NCI-H1092 (cell line): ENCODE measurements around the gene MARK2.

Source experiments
- DNase-seq: peaks from one replicate; lab custom pipeline; 2025; lab: John Stamatoyannopoulos, UW

The MARK2 gene

GRCh38 chr11:63909591-63910506 lies 70.9 kb downstream of the MARK2 start:
- no peak for DNase-seq

DNA sequence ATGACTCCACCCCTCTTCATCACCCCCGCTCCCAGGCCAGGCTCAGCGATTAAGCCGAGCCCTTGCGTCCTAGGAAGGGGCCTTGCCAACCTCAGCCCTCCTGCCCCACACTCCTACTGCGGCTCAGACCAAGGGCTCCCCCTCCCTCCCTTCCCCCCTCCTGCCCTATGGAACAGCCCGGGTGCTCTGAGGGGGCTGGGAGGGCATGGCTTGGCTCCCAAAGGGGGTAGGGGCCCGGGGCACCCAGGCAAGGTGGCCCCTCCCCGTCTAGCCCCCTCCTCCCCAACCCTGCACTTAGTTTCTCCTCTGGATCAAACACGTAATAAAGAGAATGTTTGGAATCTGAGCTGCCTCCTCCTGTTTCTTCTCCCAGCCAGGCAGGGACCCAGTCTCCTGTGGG lies 71.8 kb downstream of the MARK2 start:
- no peak for DNase-seq

DNA sequence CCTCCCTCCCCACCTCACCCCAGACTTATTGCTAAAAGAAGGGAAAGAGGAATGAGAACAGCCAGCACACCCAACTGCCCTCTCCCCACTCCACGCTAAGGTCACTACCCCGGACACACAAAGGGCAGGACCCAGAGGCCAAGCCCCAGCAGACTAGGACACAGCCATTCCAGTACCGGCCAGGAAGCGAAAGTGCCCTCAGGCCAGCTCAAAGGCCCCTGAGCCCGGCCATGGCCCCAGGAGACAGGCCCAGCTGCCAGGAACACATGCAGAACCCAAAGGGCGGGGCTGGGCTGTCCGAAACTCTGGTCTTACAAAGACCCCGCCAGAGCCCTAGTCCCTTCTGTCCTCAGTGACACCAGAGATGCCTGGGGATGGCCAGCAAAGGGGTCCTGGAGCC lies 72.5 kb downstream of the MARK2 start:
- no peak for DNase-seq

DNA sequence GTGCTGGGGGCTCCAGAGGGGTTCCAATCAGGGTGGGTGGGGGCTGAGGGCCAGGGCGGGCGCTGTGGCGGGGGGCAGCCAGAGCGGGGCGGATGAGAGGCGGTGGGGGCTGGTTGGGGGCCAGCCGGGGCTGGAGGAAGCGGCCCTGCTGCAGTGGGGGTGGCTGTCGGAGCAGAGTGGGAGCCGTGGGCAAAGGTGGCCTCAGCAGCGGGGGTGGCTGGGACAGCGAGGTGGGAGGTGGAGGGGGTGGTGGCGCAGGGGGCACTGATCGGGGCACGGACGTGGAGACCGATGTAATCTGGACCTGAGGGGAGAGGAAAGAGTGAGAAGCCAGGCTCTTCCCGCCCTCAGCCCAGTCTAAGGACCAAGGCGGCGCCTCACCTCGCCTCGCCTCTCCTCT lies 73.0 kb downstream of the MARK2 start:
- no peak for DNase-seq

GRCh38 chr11:63912678-63913077 lies 73.8 kb downstream of the MARK2 start:
- DNase-seq, result no peak

DNA sequence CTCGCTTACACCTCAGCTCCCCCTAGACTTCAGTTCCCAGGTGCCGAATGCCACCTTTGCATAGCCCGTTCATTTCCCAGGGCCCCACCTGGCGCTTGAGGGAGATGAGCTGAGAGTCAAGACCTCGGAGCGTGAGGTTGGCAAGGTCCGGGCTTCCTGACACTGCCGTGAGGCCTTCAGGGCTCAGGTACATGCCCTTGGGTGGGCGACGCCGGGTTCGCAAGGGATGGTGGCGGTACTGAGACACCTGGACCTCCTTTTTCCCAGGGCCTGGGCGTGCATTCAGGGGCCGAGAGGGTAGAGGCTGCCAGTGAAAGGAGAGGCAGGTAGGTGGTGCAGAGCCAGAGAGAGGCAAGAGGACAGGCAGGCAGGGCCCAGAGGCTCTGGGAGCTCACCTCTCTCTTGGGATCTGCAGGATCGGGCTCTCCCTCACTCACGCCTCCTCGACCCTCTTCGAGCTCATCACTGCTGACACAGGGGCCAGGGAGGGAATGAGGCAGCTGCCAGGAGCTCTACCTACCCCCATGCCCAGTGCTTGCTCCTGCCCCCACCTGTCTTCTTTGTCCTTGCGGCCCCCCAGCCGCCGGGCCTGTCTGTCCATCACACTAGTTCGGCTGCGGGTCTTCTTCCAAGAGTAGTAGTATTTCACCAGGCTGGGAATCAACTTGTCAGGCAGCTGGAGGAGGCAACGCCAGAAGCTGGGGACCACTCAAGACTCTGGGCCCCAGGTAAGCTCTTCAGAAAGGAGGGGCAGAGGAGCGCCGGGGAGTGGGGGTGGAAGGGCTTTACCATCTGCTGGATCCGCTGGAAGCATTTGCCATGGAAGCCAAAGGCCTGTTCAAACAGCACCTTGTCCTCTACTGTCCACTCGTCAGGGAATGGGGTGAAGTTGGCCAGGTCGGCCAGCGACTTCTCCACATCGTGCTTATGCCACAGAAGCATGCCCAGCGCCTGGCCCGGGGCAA lies 75.2 kb downstream of the MARK2 start:
- no peak for DNase-seq

DNA sequence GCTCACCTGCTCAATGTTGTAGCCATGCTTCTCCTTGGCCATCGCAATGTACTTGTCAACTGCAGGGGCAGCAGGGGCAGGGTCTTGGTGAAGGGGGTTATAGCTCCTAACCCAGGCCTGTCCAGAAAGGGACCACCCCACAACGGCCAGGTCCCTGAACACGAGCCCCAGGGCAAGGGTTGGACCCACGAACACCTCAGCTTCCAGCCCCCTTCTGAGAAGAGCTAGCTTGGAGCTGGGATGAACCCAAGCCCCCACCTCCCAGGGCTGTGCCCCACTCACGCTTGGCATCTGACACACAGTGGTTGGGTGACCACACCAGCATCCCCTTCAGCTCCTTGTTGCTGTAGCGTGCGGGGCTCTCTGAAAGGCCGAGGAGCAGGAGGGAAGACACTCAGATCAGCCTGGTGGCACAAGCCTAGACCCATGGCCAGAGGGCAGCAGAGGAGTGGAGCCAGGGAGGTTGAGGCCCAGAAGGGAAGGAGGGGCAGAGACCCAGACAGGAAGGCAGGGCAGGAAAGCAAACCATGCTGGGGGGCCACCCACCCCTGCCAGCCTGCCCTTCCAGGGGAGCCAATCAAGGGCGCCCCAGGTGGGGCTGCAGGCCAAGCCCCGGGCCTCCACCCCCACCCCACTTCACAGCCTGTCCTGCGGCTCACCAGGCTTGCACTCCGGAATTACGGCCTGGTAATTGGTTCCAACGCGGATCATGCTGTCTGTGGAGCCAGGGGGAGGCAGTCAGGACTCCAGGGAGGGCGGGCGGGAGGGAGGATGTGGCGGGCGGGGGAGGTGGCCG lies 76.2 kb downstream of the MARK2 start:
- DNase-seq, result no peak

DNA sequence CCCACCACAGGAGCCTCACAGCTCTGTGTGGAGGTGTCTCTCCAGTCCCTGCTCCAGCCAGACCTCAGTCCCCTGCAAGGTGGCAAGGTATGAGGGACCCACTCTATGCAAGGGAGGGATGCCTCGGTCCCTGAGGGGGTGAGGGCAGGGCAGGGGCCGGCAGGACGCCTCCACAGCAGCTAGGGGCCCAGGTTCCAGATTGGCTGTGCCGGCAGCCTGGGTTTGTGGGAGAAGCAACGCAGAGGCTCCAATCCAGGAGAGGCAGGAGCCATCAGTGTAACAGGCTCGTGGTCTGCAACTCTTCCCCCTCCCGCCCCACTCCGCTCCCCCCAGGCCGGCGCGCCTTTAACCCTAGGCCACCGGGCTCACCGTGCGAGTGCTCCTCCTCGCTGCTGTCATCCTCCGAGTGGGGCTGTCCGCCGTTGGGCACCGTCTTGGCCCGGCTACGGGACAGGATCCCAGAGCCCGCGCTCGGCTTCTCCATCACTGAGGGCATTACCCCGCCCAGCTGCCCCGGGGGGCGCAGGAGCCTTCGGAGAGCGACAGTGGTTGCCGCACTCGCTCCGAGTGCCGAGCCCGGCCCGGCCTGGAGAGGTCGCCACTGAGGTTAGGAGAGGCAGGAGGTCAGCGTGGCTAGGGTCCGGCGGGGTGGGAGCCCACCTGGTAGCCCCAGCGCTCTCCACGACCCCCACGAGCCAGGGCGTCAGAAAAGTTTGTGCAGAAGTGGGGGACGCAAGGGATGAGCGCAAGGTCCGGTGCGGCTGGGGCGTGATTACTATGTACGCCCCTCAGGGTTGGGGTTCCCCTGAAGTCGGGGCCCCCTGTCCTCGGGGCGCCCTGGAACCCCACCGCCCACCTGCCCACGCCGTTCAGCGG lies 77.3 kb downstream of the MARK2 start:
- DNase-seq, result peak; percentile 59

DNA sequence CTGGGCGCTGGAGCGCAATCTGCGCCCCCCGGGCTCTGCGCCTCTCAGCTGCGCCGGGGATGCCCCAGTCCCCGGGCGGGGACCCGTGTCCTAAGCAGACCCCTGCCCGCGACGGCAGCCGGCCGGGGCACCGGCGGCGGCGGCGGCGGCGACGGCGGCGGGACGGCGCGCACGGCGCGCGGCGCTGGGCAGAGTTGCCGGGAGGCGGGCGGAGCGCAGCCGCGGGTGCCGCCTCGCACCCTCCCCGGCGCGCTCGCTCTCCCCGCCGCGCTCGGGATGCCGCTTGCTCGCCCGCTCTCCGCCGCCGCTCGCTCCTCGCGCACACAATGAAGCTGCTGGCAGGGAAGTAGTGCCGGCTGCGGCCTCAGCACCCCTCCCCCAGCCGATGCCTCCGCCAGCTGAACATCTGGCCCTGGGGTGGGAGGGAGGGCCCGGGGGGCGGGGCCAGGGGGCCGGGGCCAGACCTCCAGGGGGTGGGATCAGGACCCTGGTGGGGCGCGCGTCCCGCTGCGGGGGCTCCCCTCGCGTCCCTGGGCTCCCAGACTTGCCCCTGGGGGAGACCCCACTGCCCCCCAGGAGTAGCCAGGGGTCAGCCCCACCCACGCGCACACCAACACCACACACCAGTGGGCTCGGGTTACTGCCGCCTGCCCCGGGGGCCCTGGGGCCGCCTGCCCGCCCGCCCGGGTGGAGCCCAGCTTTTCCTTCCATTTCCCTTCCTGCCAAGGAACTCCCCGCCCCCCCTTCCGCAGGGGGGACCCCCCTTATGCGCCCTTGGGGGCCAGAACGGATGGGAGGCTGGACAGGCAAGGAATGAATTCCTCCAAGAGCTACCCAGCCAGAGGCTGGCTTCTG lies 78.2 kb downstream of the MARK2 start, which contains the start of gene RCOR2:
TSS of gene RCOR2 (minus strand) at position 328 of the 855 bp plus-strand sequence. CDS start 708 bp downstream, outside the sequence.
- peak; percentile 89 for DNase-seq

DNA sequence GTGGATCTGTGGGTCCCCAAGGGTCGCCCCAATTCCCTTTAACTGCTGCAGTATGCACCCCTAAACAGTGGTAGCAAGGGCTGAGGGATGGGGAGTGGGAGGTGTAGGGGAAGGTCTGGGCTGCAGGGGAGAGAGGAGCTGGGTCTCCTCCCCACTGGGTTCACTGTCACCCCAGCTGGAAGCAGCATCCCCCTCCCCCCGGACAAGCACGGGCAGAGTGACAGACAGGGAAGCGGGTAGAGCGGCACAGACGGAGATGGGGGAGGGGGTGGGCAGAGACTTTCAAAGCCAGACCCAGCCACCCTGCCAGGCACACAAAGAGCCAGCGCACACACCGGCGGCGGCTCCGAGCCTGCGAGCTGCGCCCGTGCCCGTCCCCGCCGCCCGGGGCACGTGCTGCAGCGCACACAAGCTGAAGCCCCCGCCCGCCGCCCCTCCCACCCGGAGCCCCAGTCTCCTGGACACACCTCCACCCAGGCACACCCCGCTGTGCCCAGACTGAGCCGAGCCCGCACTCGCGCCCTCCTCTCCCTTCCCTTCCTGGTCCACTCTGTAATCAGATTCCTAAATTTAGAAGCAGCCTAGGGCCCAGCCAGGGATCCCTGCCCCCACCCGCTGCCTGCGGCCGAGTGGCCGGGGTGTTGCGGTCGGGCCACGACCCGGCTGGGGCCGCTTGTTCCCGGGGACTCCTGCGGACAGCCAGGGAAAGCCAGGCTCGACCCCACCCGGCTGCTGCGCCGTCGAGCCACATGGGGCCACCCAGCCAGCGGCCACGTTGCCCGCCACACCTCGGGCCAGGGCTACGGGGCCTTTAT lies 79.0 kb downstream of the MARK2 start:
- peak; percentile 81 for DNase-seq

GRCh38 chr11:63918507-63919191 lies 79.7 kb downstream of the MARK2 start:
- no peak for DNase-seq

DNA sequence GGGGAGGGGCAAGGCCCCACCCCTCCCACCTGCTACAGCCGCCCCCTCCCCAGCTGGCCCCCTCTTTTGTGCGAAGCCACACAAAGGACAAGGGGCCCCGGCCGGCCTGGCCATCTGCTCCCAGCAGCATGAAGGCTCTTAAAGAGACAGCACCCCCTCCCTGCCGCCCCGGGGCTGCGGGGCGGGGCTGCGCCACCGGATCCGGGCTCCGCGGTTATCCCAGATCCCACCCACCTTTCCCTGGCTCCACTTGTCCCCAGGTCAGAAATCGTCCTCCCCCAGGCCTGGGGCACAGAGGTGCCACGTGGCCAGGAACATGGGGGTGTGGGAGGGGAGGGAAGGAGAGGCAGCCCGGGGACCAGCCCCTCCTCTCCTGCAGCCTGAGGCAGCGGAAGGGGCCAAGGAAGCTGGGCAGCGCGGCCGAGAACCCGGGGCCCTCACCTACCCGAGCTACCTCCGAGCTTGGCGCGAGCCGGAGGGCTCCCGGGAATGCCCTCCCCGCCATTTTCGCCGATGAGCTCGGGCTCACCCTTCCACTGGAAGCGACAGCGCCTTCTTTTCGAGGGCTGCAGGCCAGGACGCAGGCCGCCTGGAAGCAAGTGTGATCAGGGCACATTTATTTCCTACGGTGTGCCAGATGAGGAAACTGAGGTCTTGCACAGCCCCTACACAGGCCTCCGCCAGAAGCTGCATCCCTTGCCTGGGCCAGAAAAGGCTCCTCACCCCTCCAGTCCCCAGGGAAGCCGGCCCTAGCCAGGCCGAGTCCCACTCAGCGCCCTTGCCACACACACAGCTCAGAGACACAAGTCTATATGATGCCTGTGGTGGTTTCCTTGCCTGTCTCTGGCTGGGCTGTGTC lies 80.6 kb downstream of the MARK2 start:
- no peak for DNase-seq

GRCh38 chr11:63920126-63920938 lies 81.4 kb downstream of the MARK2 start:
- DNase-seq, result no peak

- DNase-seq, result no peak
Observed at GRCh38 chr11:63920939-63921417, 82.1 kb downstream of the MARK2 start.

GRCh38 chr11:63922673-63923192 lies 83.8 kb downstream of the MARK2 start:
- no peak for DNase-seq

GRCh38 chr11:63923319-63923718 lies 84.4 kb downstream of the MARK2 start:
- no peak for DNase-seq
